HG03066 (cell line): Measurements from ENCODE around the gene LAX1.
A peak's percentile ranks its signal among the peaks of the same experiment; 100 is the strongest.
"Not testable (repeated sequence)": the region's sequence is repeated elsewhere in the genome, so short reads cannot be mapped to it uniquely, and the experiment has no call there.

Experiments
- ATAC-seq: cut with Tn5 transposase; IDR thresholded peaks from one replicate; pipeline ENCODE4 v1.9.1; 2021; ENCODE audit warnings: low read depth; ENCODE audit not compliant: unreplicated experiment

LAX1 gene

DNA sequence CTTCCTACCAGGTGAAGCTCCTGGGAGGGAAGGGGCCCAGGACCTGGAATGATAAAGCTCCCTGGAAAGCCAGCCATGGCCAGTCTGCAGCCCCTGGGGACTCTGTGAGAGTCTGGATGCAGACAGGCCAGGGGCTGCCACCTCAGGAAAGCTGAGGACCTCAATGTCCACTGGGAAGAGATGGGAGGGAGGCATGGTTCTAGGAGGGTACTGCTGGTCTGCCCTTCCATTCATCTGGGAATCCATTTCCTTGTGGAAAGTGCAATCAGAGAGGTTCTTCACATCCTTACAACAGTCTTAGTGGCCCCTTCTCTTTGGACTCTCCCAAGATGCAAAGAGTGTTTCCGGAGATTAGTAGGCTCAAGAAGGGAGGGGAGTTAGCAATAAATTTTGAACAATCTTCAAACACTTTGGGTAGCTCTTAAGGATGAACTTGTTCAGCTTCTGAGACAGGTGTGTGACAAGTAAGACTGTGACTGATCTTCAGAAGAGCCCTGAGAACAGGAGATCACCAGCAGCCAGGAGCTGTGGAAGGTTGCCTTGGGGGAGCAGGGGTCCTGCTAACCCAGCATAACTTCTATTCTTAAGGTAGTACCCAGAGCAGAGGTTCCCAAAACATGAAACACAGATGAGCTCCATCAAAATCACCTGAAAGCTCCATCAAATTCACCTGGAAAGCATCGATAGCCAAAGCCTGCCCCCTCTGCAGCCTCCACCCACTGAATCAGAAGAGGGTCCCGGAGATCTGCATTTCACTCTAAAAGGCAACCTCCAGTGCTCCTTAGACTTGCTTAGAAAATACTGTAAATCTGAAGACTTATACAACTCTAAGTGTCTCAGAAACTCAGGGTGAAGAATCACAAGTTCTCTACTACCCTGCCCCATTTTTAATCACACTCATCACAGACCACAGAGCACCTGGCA is 616 bp upstream of the LAX1 start:
- peak; percentile 9 for ATAC-seq

- ATAC-seq, result no peak
Observed at GRCh38 chr1:203768256-203768655, 3.3 kb downstream of the LAX1 start.

DNA sequence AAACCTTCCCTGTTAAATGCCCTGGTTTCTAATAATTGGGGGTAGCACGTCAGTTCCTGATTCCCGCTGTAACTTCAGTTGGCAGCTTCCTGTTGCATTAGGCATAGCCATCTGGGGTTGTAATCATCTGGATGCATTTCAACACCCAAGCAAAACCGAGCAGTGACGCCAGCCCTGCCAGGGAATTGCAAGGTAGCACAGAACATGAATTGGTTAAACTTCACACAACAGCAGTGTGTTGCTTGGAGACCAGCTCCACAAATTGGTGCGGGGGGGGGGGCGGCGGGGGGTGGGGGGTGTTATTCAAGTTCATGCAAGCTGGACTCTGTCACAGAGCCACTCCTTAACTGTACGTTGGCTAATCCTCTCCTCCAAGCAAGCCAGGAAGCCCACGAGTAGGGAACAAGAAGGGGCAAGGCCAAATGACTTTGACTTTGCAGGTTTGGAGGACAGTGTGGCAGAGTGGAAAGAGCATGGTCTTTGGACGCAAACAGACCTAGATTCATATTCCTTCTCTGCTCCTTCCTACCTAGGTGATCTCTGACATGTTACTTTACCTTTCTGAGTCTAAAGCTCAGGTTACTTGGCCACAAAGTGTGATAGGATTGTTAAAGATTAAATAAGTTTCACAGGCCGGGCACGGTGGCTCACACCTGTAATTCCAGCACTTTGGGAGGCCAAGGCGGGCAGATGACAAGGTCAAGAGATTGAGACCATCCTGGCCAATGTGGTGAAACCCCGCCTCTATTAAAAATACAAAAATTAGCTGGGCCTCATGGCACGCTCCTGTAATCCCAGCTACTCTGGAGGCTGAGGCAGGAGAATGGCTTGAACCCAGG is 4.7 kb downstream of the LAX1 start:
- ATAC-seq, result no peak

GRCh38 chr1:203771901-203772301 is 6.9 kb downstream of the LAX1 start:
- no peak for ATAC-seq

- ATAC-seq, result no peak
Observed at GRCh38 chr1:203772836-203773235, 7.9 kb downstream of the LAX1 start.

DNA sequence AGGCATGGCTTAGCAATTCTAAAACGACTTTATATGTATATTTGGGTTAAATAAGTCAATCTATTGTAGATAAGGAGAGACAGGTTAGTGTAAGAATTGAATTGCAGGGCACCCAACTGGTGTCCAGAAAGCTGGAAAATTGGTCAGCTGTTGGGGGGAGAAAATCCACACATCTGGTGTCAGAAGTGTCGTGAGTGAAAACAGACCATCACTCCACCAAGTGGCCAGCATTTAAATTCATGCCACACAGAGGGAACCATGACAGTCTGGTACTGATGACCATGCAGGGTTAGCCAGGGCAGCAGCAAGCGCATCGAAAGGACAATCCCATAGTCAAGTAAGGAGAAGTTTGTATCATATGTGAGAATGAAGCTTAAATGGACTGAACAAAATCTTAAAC is 11.7 kb downstream of the LAX1 start:
- ATAC-seq, result no peak

DNA sequence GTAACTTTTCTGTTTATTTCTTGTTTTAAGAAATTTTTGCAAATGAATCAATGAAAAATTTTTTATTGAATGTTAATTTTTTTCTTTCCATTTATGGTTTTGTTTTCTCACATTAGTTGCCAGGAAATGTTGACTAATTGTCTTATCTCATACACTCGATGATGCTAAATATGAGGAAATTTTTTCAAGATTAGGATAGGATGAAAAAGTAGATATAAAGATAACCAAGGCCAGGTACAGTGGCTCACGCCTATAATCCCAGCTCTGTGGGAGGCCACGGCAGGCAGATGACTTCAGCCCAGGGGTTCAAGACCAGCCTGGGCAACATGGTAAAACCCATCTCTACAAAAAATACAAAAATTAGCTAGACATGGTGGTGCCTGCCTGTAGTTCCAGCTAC is 12.6 kb downstream of the LAX1 start:
- ATAC-seq, result no peak

- ATAC-seq, result no peak
Observed at GRCh38 chr1:203778146-203778545, 13.2 kb downstream of the LAX1 start.

DNA sequence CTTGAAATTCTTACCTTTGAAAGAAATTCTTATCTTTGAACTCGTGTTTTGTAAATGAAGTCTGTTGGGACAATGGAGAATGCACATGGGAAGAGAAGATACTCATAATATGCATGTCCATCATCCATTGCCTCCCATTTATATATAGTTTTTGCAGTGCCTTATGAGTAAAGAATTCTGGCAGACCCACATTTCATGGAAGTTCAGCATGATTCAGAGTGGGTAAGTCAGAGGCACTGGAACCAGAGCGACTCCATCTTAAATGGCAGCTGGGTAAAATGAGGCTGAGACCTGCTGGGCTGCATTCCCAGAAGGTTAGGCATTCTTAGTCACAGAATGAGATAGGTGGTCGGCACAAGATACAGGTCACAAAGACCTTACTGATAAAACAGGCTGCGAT is 13.8 kb downstream of the LAX1 start:
- no peak for ATAC-seq

- no peak for ATAC-seq
Observed at GRCh38 chr1:203781962-203782361, 17.0 kb downstream of the LAX1 start.

- ATAC-seq, result no peak
Observed at GRCh38 chr1:203789966-203790365, 25.0 kb downstream of the LAX1 start.

DNA sequence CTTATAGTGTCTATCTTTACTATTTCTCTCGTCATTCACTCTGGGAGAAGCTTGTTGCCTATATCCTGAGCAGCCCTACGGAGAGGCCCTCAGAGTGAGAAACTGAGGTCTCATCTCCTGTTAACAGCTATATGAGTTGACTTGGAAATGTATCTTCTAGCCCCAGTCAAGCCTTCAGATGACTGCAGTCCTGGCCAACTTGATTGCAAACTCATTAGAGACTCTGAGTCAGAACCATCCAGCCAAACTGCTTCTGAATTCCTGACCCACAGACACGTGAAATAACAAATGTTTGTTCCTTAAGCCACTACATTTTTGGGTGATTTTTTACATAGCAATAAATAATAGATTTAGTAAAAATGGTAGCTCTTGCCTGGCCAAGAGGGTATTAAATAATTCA is 26.5 kb downstream of the LAX1 start:
- ATAC-seq, result no peak

DNA sequence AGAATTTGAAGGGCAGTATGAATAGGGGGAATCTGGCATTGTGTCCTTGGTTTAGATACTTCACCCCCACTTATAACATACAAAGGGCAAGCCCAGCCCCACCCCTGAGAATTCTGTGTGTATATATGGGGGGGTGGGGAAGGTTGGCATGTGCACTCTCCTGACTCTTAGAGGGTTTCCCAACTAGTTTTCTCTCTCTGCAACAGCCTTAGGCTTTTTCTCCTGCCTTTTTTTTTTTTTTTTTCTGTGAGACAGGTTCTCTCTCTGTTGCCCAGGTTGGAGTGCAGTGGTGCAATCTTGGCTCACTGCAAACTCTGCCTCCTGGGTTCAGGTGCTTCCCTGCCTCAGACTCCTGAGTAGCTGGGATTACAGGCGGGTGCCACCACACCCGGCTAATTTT is 27.5 kb downstream of the LAX1 start:
- no peak for ATAC-seq

GRCh38 chr1:203793561-203793960 is 28.6 kb downstream of the LAX1 start:
- ATAC-seq, result not testable (repeated sequence)

DNA sequence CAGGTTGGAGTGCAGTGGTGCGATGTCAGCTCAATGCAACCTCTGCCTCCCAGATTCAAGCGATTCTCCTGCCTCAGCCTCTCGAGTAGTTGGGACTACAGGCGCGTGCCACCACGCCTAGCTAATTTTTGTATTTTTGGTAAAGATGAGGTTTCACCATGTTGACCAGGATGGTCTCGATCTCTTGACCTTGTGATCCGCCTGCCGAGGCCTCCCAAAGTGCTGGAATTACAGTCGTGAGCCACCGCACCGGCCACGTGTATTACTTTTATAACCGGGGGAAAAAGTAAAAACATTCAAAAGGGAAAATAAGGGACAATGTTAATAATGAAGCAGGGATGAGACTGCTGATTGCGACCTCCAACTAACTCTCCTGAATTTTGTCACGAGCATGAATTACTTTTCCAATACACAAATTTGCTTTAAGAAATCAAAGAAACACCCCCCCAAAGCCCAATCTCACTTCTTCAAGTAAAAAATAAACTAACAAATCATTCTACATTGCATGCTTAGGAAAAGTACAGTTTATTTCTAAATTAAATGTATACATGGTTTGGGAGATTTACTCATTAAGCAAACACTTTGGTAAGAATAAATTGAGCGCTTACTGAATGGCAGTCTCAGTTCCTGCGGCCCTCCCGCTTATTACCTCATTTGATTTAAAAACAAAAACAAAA is 29.9 kb downstream of the LAX1 start:
- no peak for ATAC-seq

DNA sequence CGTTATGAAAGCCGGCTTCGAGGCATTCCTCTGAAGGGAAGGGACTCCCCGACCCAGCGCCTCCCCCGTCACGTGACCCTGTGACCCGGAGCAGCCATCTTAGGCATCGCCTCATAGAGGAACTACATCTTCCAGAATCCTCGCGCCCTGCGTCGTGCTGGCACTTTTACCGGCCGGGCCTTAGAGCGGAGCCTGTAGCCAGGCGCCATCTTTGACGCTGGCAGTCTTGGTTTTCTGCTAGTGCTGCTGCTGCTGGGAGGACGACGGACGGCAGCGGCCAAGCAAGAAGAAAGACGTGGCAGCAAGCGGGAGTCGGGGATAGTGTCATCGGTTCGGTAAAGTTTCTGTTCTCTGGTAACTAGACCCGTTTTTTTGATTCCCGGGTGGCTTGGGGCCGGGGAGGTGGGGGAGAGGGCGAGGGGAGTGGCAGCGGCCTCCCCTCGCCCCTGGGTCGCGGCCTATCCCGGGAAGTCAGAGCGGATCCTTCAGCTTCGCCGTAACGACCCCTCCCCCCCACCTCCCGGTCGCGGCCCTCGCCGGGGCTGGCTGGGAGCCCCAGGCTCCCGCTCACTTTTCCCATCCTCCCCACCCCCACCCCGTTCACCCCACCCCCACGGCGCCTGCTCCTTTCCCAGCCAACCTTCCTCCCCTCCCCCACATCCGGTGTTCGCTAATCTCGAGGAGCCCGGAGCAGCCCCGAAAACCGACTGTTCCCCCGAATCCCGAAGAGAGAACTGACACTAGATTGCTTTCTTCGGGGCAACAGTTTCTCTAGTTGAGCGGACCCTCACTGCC is 30.7 kb downstream of the LAX1 start, which contains the start of the genes ZBED6 and ZC3H11A:
Gene ZBED6, plus strand, starts transcription at position 183 of the 795 bp plus-strand sequence. CDS start 1,900 bp downstream, outside the sequence.
Gene ZC3H11A, plus strand, starts transcription at position 183 of the 795 bp plus-strand sequence. CDS start 21,448 bp downstream, outside the sequence.
- peak; percentile 97 for ATAC-seq

DNA sequence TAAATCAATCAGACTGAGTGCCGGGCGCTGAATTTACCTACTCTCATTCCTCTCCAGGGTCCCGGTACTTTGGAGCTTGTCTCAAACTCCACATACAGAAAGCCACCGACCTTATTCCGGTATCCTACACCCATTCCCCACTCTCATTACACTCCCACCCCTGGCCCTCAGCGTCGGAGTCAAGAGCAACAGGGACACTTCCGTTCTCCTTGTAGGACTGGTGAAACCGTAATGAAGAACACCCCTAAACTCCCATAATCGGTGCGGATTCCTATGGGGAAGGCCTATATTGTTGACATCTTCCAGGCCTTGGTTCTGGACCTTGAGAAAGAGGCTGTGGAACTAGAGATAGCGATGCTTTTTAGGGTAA is 31.2 kb downstream of the LAX1 start:
- no peak for ATAC-seq

DNA sequence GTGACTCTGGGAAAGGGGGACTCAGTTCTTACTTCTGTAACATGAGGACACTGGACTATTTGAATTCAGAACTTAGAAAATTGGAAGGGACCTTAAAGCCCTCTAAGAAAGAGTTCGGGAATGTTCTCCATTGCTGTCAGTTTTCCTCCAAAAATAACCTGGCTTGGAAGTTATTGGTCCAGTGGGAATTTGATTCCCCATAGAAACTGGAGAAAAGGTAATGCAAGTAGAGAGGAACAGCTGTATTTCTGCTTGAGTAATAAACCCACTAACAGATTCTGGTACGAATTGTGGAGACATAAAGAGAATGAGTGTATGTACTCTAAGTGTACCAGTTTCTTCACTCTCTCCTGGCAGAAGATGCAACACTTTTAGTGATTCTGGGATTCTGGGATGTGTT is 32.2 kb downstream of the LAX1 start:
- no peak for ATAC-seq

GRCh38 chr1:203797948-203798655 is 33.1 kb downstream of the LAX1 start:
- ATAC-seq, result no peak
